Myocyte (in vitro differentiated cells): ENCODE data around the gene CTNNA2. TPM values are rescaled to one million over a fixed set of nuclear protein-coding genes. Genes with fewer than 3 reads are reported as not detected.

Experiments used
- DNase-seq: peaks from one replicate; pipeline ENCODE4 v3.0.0-alpha.2; 2012; ENCODE audit warnings: low read depth
- microRNA-seq: library from miRNA; unstranded; fragments of <30 nt; microRNA quantifications from one replicate; pipeline ENCODE4, GENCODE V29; 2016
- total RNA-seq: library from RNA; depleted of rRNA; stranded (reverse); fragments of >200 nt; gene quantifications from 2 replicates; pipeline ENCODE4 v1.2.3, GENCODE V29; 2014

The CTNNA2 gene
- total RNA-seq, 1 donor from 2014 or later: 2.7 TPM

DNA sequence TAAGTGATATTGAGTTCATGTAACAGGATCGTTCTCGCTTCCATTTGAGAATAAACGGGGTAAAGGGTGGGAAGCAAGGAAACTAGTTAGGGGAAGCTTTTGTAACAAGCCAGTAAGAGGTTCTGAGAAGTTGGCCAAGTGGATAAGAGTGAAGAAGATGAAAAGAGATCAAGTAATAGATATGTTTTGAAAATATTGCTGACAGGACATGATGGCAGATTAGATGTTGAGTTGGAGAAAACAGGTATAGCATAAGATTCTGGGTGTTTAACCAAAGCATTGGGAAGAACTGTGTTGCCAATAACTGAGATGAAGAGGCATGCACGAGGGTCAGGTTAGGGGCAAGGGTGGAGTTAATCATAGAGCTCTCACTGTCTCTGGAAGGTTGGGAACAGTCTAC lies 1121.7 kb downstream of the CTNNA2 start:
- no peak for DNase-seq

- no peak for DNase-seq
Measured at GRCh38 chr2:80638783-80639182, 1125.9 kb downstream of the CTNNA2 start.

DNA sequence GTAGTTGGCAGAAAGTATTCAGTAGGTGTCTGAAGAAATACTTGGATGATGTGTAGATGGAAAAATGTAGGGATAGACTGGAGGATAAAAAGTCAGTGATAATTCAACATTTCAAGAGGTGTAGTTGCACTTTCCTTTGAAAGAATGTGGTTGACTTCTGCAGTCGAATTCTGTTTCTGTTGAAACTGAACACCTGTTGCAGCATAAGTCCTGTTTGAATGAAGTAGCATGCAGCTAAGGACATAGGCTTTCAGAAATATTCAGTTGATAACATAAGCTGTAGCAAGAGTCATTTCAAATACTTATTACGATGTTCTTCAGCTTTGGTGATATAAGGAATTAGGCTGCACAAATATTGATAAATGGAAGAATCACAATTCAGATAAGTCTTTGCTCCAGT lies 1129.6 kb downstream of the CTNNA2 start:
- DNase-seq: no peak

GRCh38 chr2:80643598-80643997 lies 1130.7 kb downstream of the CTNNA2 start:
- no peak for DNase-seq

DNA sequence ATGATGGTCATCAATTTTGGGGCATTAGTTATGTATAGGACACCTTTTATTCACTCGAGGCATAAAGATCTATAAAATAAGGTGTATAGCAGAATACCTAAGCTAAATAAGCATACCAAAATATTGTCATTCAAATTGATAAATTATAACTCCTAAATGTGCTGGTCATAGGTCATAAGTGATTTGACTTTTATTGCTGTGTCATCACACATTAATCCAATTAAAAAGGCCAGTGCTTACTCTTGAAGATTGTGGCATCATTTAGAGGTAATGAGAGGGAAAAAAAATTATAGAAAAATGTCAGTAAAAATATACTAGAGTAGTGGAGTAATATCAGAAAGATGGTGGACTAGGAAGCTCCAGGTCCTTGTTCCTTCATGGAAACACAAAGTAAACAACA lies 1138.6 kb downstream of the CTNNA2 start:
- DNase-seq: no peak

GRCh38 chr2:80655265-80655664 lies 1142.4 kb downstream of the CTNNA2 start:
- no peak for DNase-seq

GRCh38 chr2:80670763-80671162 lies 1157.9 kb downstream of the CTNNA2 start:
- DNase-seq: no peak

DNA sequence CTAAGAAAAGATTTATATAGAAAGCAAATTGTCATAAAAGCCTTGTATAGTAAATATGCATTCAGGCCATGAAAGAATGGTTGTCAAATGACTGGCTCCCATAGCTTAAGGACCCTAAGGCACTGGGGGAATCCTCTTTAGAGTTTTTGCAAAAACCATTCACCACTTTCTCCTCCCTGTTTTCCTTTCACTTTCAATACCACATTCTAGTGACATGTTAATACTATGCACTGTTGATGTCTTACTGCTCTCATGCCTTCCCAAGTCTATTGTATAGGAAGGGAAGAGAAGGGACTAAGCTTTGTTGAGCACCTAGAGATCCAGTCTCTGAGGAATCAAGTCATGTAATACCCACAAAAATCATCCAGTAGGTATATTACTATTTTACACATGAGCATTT lies 1174.7 kb downstream of the CTNNA2 start:
- no peak for DNase-seq

DNA sequence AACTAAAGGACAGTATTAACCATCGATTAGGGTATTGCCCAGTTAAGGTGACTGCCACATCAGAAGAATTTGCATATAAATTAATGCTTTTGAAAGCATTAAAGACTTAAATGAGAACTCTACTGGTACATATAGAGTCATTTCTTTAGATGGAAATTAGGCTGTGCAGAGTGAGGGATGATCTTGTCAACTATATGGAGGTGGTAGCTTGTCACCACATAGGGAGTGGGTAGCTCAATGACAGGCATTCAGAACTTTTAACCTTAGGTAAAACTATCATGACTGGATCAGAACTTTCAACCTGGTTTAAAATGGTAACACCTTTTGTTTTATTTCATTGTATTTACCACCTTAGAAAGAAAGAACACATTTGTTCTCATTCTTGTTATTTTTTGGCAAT lies 1176.3 kb downstream of the CTNNA2 start:
- no peak for DNase-seq

Small RNA genes lying within 50 kb of the gene (microRNA-seq; reads per million reads assigned to microRNA genes)
- gene MIR4264 (not detected), gene MIR8080 (not detected)
